H1 (cell line): ENCODE results near the gene SLC39A11. TPM values are rescaled to one million over a fixed set of nuclear protein-coding genes. Genes with fewer than 3 reads are reported as not detected.

Source experiments
- POLR2AphosphoS5 ChIP-seq: IDR thresholded peaks from 2 replicates; pipeline ENCODE4 v1.6.1; 2011; ENCODE audit warnings: low read depth, low read length
- polyA plus RNA-seq, 7 experiments: library from polyadenylated mRNA; depleted of rRNA in 3 of 7; stranded (reverse) in 5 of 7; unstranded in 2 of 7; fragments of >200 nt in 5 of 7; fragments of 200-250 nt in 2 of 7; gene quantifications; 1 replicate in 5 of 7; 2 replicates in 1 of 7; 4 replicates in 1 of 7; pipeline versions ENCODE4 v1.2.1 to v1.2.3, GENCODE V29; 2011 to 2013; ENCODE audit warnings: missing spikeins in 2 of 7, mixed read lengths in 2 of 7
- total RNA-seq: library from RNA; stranded (reverse); fragmentation: NEBNext Ultra II Directional; extraction: Animal tissue kit (Norgen Biotek cat#: 25700); gene quantifications from 2 replicates; pipeline ENCODE4 v1.2.1, GENCODE V29; 2021

SLC39A11 gene
- total and polyA plus RNA-seq, 2 of the 8 experiments (the other 6 are each of a cell fraction or from before 2014, with no cell fraction given), result 12.2 to 19.6 TPM

DNA sequence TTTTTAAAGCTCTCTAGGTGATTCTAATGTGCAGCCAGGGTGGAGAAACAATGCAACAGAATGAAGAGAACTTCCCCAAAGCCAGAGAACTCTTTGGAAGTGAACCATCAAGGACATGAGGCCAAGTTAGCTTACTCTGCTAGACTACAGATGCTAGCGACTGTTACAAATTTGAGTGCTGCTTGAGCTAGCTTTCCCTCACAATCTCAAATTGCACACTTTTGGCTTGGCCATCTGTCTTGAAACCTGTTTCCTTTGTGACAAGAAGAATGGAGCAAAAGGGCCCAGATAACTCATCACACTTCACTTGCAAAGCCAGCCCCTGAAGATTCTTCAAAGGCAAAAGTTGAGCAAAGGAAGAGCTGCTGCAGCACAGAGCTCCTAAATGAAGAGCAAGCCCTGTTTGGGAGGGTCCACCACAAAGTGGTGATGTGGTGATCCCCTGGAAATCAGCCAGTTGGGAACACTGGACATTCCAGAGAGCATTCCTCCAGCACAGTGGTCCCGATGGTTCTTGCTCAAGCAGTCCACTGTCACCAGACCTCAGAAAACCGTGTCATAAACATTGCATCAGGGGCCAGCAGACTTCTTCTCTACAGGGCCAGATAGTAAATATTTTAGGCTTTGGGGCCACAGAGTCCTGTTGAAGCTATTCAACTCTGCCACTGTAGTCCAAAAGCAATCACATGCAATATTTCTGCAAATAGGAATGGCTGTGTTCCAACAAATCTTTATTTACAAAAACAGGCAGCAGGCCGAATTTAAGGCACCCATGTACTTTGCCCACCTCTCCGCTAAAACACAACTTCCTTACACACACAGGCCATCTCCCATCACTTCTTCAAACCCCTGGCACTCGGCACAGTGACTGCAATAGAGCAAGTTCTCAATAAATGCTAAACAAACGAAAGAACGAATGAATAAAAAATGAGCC, 21.2 kb downstream of the SLC39A11 start (continued):
- no peak for TF ChIP-seq POLR2AphosphoS5
- TF ChIP-seq, all 59 proteins: peak for 0
